NCI-H748 (cell line): ENCODE measurements around the gene TNFRSF14.

Experiments
- DNase-seq: peaks from one replicate; lab custom pipeline; 2025; ENCODE audit not compliant: unreplicated experiment; lab: John Stamatoyannopoulos, UW

Gene TNFRSF14

GRCh38 chr1:2556277-2556677, at the start of gene TNFRSF14:
Gene TNFRSF14 (plus strand): TSS chr1:2556371. CDS start chr1:2556665, 294 bp downstream.
- no peak for DNase-seq

- no peak for DNase-seq
Measured at GRCh38 chr1:2506901-2507565, 49.1 kb upstream of the TNFRSF14 start.

GRCh38 chr1:2507744-2508155, 48.4 kb upstream of the TNFRSF14 start:
- no peak for DNase-seq

- DNase-seq = no peak
Measured at GRCh38 chr1:2508180-2508579, 48.0 kb upstream of the TNFRSF14 start.

GRCh38 chr1:2508751-2509150, 47.4 kb upstream of the TNFRSF14 start:
- no peak for DNase-seq

- no peak for DNase-seq
Measured at GRCh38 chr1:2509589-2509988, 46.6 kb upstream of the TNFRSF14 start.

GRCh38 chr1:2510366-2511155, 45.6 kb upstream of the TNFRSF14 start:
- no peak for DNase-seq

- no peak for DNase-seq
Measured at GRCh38 chr1:2512862-2513421, 43.2 kb upstream of the TNFRSF14 start.

GRCh38 chr1:2513939-2514652, 42.1 kb upstream of the TNFRSF14 start:
- DNase-seq = no peak

- no peak for DNase-seq
Measured at GRCh38 chr1:2514863-2515762, 41.1 kb upstream of the TNFRSF14 start.

GRCh38 chr1:2515763-2516080, 40.4 kb upstream of the TNFRSF14 start:
- DNase-seq = no peak

- no peak for DNase-seq
Measured at GRCh38 chr1:2516124-2516523, 40.0 kb upstream of the TNFRSF14 start.

- DNase-seq = no peak
Measured at GRCh38 chr1:2516946-2517345, 39.2 kb upstream of the TNFRSF14 start.

GRCh38 chr1:2517966-2518365, 38.2 kb upstream of the TNFRSF14 start:
- no peak for DNase-seq

GRCh38 chr1:2518528-2518927, 37.6 kb upstream of the TNFRSF14 start:
- no peak for DNase-seq

GRCh38 chr1:2519029-2519685, 37.0 kb upstream of the TNFRSF14 start:
- no peak for DNase-seq

- DNase-seq = no peak
Measured at GRCh38 chr1:2519729-2520128, 36.4 kb upstream of the TNFRSF14 start.

GRCh38 chr1:2520206-2520605, 36.0 kb upstream of the TNFRSF14 start:
- no peak for DNase-seq

- DNase-seq = no peak
Measured at GRCh38 chr1:2520806-2521205, 35.4 kb upstream of the TNFRSF14 start.

- no peak for DNase-seq
Measured at GRCh38 chr1:2522230-2522629, 33.9 kb upstream of the TNFRSF14 start.
